GM12878 (cell line): ENCODE results near the gene TRA2B. TPM values are rescaled to one million over a fixed set of nuclear protein-coding genes. Genes with fewer than 3 reads are reported as not detected.

Experiments used
- ATAC-seq: fragments of 200-7000 bp; cut with Tn5 transposase; 3 replicates; pipeline ENCODE4 v1.9.1; 2020; ENCODE audit warnings: mild to moderate bottlenecking, moderate library complexity
- BruUV-seq: library from RNA; stranded (reverse); fragments of 400-500 nt; replicated peaks from 2 replicates; lab custom pipeline; 2021; lab: Mats Ljungman, UMichigan
- CTCF ChIA-PET: fragments of 300-600 bp; sonication (Branson Sonifier 250); formaldehyde crosslinking; extraction: SDS; loops from one replicate; lab custom pipeline; 2021; ENCODE audit warnings: inconsistent platforms; lab: Yijun Ruan, JAX
- POLR2A ChIA-PET: fragments of 350-600 bp; formaldehyde crosslinking; extraction: SDS; loops from one replicate; lab custom pipeline; 2021; ENCODE audit warnings: inconsistent platforms; lab: Charles Lee
- RAD21 ChIA-PET: fragments of 300-600 bp; sonication (Branson Sonifier 250); formaldehyde crosslinking; loops from one replicate; lab custom pipeline; 2023; ENCODE audit warnings: antibody characterized with exemption; ENCODE audit not compliant: unreplicated experiment; lab: Charles Lee
- SMC1A ChIA-PET: fragments of 300-600 bp; sonication (Branson Sonifier 250); formaldehyde crosslinking; loops from one replicate; lab custom pipeline; 2023; ENCODE audit not compliant: unreplicated experiment, uncharacterized antibody; lab: Charles Lee
- DNase-seq: peaks from one replicate; pipeline ENCODE4 v3.0.0-alpha.2; 2011; ENCODE audit warnings: low read depth, low spot score
- FAIRE-seq: peaks from 3 replicates; lab custom pipeline; 2011; peaks lifted over from hg19 to GRCh38; lab: Jason Lieb, UNC
- H2AFZ ChIP-seq: 2 replicates; pipeline ENCODE4 v1.6.0; 2011; ENCODE audit warnings: low read depth, low read length, control low read depth; ENCODE audit not compliant: control insufficient read depth
- H3K27ac ChIP-seq: 2 replicates; pipeline ENCODE4 v1.5.1; 2011; ENCODE audit warnings: control low read depth; ENCODE audit not compliant: control insufficient read depth, insufficient read depth
- H3K27me3 ChIP-seq, 2 experiments: replicated peaks in 1 of 2; 2 replicates each; pipeline versions ENCODE4 v1.6.0 to v1.6.1; 2011; ENCODE audit warnings: low read length in 1 of 2; ENCODE audit not compliant: control insufficient read depth in 2 of 2, insufficient read depth in 2 of 2
- H3K36me3 ChIP-seq, 2 experiments: 2 replicates each; pipeline ENCODE4 v1.5.1; 2011; ENCODE audit warnings: low read length in 1 of 2; ENCODE audit not compliant: control insufficient read depth in 2 of 2, insufficient read depth in 2 of 2
- H3K4me1 ChIP-seq: 2 replicates; pipeline ENCODE4 v1.6.1; 2011; ENCODE audit warnings: mild to moderate bottlenecking, low read length, moderate library complexity, mixed read lengths; ENCODE audit not compliant: control insufficient read depth, insufficient read depth
- H3K4me2 ChIP-seq: 2 replicates; pipeline ENCODE4 v1.6.0; 2011; ENCODE audit warnings: control low read depth; ENCODE audit not compliant: control insufficient read depth, insufficient read depth
- H3K4me3 ChIP-seq: fragments of 200-600 bp; sonication (generic); 2 replicates; pipeline ENCODE4 v1.5.1; 2016
- H3K79me2 ChIP-seq: 2 replicates; pipeline ENCODE4 v1.6.0; 2011; ENCODE audit warnings: low read length; ENCODE audit not compliant: control insufficient read depth, insufficient read depth
- H3K9ac ChIP-seq: 2 replicates; pipeline ENCODE4 v1.8.0; 2011; ENCODE audit warnings: low read length, control low read depth, mixed read lengths; ENCODE audit not compliant: control insufficient read depth, insufficient read depth
- H3K9me3 ChIP-seq: replicated peaks from 3 replicates; pipeline ENCODE4 v1.5.1; 2011; ENCODE audit warnings: mild to moderate bottlenecking, low read length; ENCODE audit not compliant: control insufficient read depth, insufficient read depth
- H4K20me1 ChIP-seq: 2 replicates; pipeline ENCODE4 v1.6.0; 2011; ENCODE audit not compliant: control insufficient read depth, insufficient read depth
- ATF2 ChIP-seq: IDR thresholded peaks from 2 replicates; pipeline ENCODE4 v1.6.1; 2012; ENCODE audit warnings: low read length, inconsistent platforms
- CBFB ChIP-seq: IDR thresholded peaks from 2 replicates; pipeline ENCODE4 v1.6.1; 2016; ENCODE audit warnings: antibody characterized with exemption, low read depth
- SIX5 ChIP-seq: IDR thresholded peaks from 2 replicates; pipeline ENCODE4 v1.6.1; 2011; ENCODE audit warnings: mild to moderate bottlenecking, low read depth, low read length, moderate library complexity; ENCODE audit not compliant: severe bottlenecking
- YBX1 ChIP-seq: fragments of 450-650 bp; IDR thresholded peaks from 2 replicates; pipeline ENCODE4 v1.6.1; 2016; ENCODE audit warnings: antibody characterized with exemption
- WGBS: methylation state at CpG from one replicate; pipeline ENCODE4 v1.1.6; 2016; ENCODE audit warnings: low lambda C conversion rate; ENCODE audit not compliant: insufficient replicate concordance, insufficient coverage; ENCODE audit errors: missing lambda C conversion rate; 5-methylcytosine and 5-hydroxymethylcytosine counted together
- in situ Hi-C: fragments of 300-500 bp; cut with MboI; formaldehyde crosslinking; loops from 9 replicates; pipeline ENCODE4 v1.14.3; 2018; ENCODE audit warnings: mixed read lengths
- intact Hi-C: fragments of 100-400 bp; cut with micrococcal nuclease; formaldehyde crosslinking; loops from one replicate; pipeline ENCODE4 v1.14.2; 2022; ENCODE audit not compliant: unreplicated experiment
- polyA plus RNA-seq, 11 experiments: library from polyadenylated mRNA; depleted of rRNA in 4 of 11; unstranded in 6 of 11; stranded (reverse) in 5 of 11; fragments of >200 nt; fragmentation: Nextera tagmentation in 4 of 11; fragmentation: Illumina TruSeq in 1 of 11; extraction: Ambion mirVana in 4 of 11; extraction: Trizol in 1 of 11; gene quantifications; 1 replicate in 1 of 11; 2 replicates in 10 of 11; pipeline versions ENCODE4 v1.2.1 to v1.2.3, GENCODE V29; 2011 to 2016; ENCODE audit warnings: inconsistent platforms in 2 of 11, missing spikeins in 2 of 11, low read depth in 1 of 11
- total RNA-seq, 4 experiments: library from RNA; depleted of rRNA in 3 of 4; stranded (reverse); fragments of >200 nt in 3 of 4; fragmentation: Illumina TruSeq in 1 of 4; extraction: Trizol in 1 of 4; gene quantifications; 2 replicates each; pipeline versions ENCODE4 v1.2.1 to v1.2.3, GENCODE V29; 2013 to 2021
- TF ChIP-seq, protein P1 (sequence below): fragments of 150-350 bp; IDR thresholded peaks from 2 replicates; pipeline ENCODE4 v1.6.1; 2014; ENCODE audit warnings: mild to moderate bottlenecking, low read depth, low read length

Gene TRA2B
- total and polyA plus RNA-seq, 10 of the 15 experiments (the other 5 are each of a cell fraction or from before 2014, with no cell fraction given): 130 to 317 (median 278) TPM

GRCh38 chr3:185961675-185962232 is 23.9 kb upstream of the TRA2B start:
- in situ Hi-C loops: no loop called here
- no peak overlapping the region for H3K27ac ChIP-seq
- H3K9me3 ChIP-seq: no peaks in the 10 kb centered on the region; the same call in 2 of the 3 replicates
- H3K36me3 ChIP-seq: no peaks in the 10 kb centered on the region
- WGBS: 15% methylated on average over 4 of the region's 4 CpGs
- RAD21 ChIA-PET: interaction anchor here (2.0 kb wide), 1 partner anchor 18 kb away, joined by 7 read pairs; no protein-coding TSS in a partner anchor
- no peaks in the 10 kb centered on the region for H4K20me1 ChIP-seq
- ATAC-seq: peak; percentile 78
- no peak for DNase-seq
- SMC1A ChIA-PET: interaction anchor here (0.5 to 1.5 kb wide), 4 partner anchors 8 to 28 kb away, joined by 3 to 6 read pairs (median 3); no protein-coding TSS in a partner anchor
- H3K79me2 ChIP-seq: no peaks in the 10 kb centered on the region
- intact Hi-C loops: no loop called here
- no peak overlapping the region for H3K9ac ChIP-seq
- H3K27me3 ChIP-seq: no peaks in the 10 kb centered on the region
- BruUV-seq: no TSS peak
- POLR2A ChIA-PET: no interaction called here
- CTCF ChIA-PET: interaction anchor here (1.0 to 4.2 kb wide), 3 partner anchors 18 to 653 kb away, joined by 3 to 36 read pairs (median 7); no protein-coding TSS in a partner anchor
- FAIRE-seq: no peak
- H3K4me1 ChIP-seq: no peaks in the 10 kb centered on the region
- no peak overlapping the region; the same call in 1 of the 2 replicates for H3K4me3 ChIP-seq
- TF ChIP-seq CBFB (no peak), ATF2 (0 out of 2 replicates have a peak, but pooled peaks have one; percentile 21), YBX1 (no peak), SIX5 (no peak)
- TF ChIP-seq, protein P1, sequence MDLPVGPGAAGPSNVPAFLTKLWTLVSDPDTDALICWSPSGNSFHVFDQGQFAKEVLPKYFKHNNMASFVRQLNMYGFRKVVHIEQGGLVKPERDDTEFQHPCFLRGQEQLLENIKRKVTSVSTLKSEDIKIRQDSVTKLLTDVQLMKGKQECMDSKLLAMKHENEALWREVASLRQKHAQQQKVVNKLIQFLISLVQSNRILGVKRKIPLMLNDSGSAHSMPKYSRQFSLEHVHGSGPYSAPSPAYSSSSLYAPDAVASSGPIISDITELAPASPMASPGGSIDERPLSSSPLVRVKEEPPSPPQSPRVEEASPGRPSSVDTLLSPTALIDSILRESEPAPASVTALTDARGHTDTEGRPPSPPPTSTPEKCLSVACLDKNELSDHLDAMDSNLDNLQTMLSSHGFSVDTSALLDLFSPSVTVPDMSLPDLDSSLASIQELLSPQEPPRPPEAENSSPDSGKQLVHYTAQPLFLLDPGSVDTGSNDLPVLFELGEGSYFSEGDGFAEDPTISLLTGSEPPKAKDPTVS: no peak
- no peak overlapping the region for H2AFZ ChIP-seq
- H3K4me2 ChIP-seq: no peak overlapping the region
